ENCODE results near the gene TLCD5.

- TF ChIP-seq POLR2A (IDR thresholded peaks at IDR 0.05) = no peak
- no peak for TF ChIP-seq CTCF (IDR thresholded peaks at IDR 0.05)
Measured at GRCh38 chr11:120295099-120295498, 30.0 kb upstream of the TLCD5 start.
